ENCODE results near the gene CISTR. TPM values are rescaled to one million over a fixed set of nuclear protein-coding genes. Genes with fewer than 3 reads are reported as not detected.

Gene CISTR
- total RNA-seq, 1 experiment from 2014 or later: not detected

GRCh38 chr12:53755893-53756292, 4.1 kb upstream of the CISTR start:
- no peaks in the 10 kb centered on the region; a peak in 1 of 7 replicates for H3K36me3 Mint-ChIP-seq (ENCODE audit: insufficient read depth in 1 of 3, low read depth in 3 of 3)
- no peak overlapping the region for H2BK20ac ChIP-seq (ENCODE audit: low read depth, low read length, poor library complexity, severe bottlenecking)
- H2BK5ac ChIP-seq (ENCODE audit: insufficient read length, low read length): no peak overlapping the region
- H3K23ac ChIP-seq (ENCODE audit: insufficient read length, low read depth, low read length): no peak overlapping the region
- no peaks in the 10 kb centered on the region for H3K9me3 Mint-ChIP-seq
- no peak overlapping the region for H3K56ac ChIP-seq (ENCODE audit: insufficient read length, low read depth, low read length)
- no peaks in the 10 kb centered on the region for H3K79me1 ChIP-seq (ENCODE audit: insufficient read depth, low read depth, low read length, poor library complexity, severe bottlenecking)
- no peak overlapping the region for H3K27ac ChIP-seq (ENCODE audit: insufficient read length, low read depth, low read length)
- no peak overlapping the region for H4K8ac ChIP-seq (replicated peaks; ENCODE audit: insufficient read length, low read depth, low read length)
- DNase-seq: peak; percentile 59
- H3K14ac ChIP-seq (ENCODE audit: insufficient read depth, low read length): no peak overlapping the region
- H3K4me1 Mint-ChIP-seq: peaks cover 25 to 34% of the 10 kb centered on the region in 2 experiments
- H2AFZ ChIP-seq (ENCODE audit: low read length): no peak overlapping the region
- H3K27me3 Mint-ChIP-seq (ENCODE audit: low read depth): peaks cover 34% of the 10 kb centered on the region
- H3K18ac ChIP-seq (ENCODE audit: insufficient read length, low read depth, low read length): no peak overlapping the region
- H3K4ac ChIP-seq (ENCODE audit: low read depth, low read length): no peak overlapping the region
- peaks cover 5% of the 10 kb centered on the region; the same call in 1 of the 2 replicates for H3K4me1 ChIP-seq (ENCODE audit: insufficient read depth, low read length)
- no peak overlapping the region for H2BK120ac ChIP-seq (ENCODE audit: low read depth, low read length, poor library complexity, severe bottlenecking)
- no peaks in the 10 kb centered on the region for H3K9me3 ChIP-seq (ENCODE audit: control insufficient read depth, low read depth, low read length)
- H3K4me3 Mint-ChIP-seq: peak overlapping the region in 1 of 2 experiments; percentile 9; a peak in 3 of 5 replicates
- no peak overlapping the region for H2BK15ac ChIP-seq (ENCODE audit: low read depth, low read length)
- H2AK5ac ChIP-seq (ENCODE audit: insufficient read length, low read length): no peak overlapping the region
- peaks cover 24% of the 10 kb centered on the region for H3K27me3 ChIP-seq (ENCODE audit: insufficient read depth, low read length)
- no peak overlapping the region for H3K27ac Mint-ChIP-seq
- H4K5ac ChIP-seq (ENCODE audit: insufficient read length, low read depth, low read length): no peak overlapping the region
- no peak overlapping the region for H2BK12ac ChIP-seq (ENCODE audit: insufficient read length, low read depth, low read length)
- H3K9ac ChIP-seq (ENCODE audit: extremely low read depth, insufficient read length, low read length): no peak overlapping the region
- TF ChIP-seq CTCF (conservative IDR thresholded peaks at IDR 0.05): no peak
- peak overlapping the region; percentile 17 for H3K4me2 ChIP-seq (ENCODE audit: insufficient read depth, insufficient read length, low read length)
- H4K91ac ChIP-seq (ENCODE audit: insufficient read length, low read depth, low read length): no peak overlapping the region
- H3T11ph ChIP-seq (ENCODE audit: low read length): no peak overlapping the region
- no peaks in the 10 kb centered on the region for H3K79me2 ChIP-seq (ENCODE audit: insufficient read depth, low read length)
- WGBS (ENCODE audit: extremely low coverage, insufficient read length, low lambda C conversion rate): no CpG with 5 or more reads among the region's 3 CpGs
- H4K20me1 ChIP-seq (ENCODE audit: control insufficient read depth, insufficient read depth, insufficient read length): no peaks in the 10 kb centered on the region
- H3K23me2 ChIP-seq (ENCODE audit: insufficient read length, low read depth, low read length, poor library complexity, severe bottlenecking): peaks cover 14% of the 10 kb centered on the region
